Stimulated activated CD8-positive, alpha-beta memory T cell treated with anti-CD3 and anti-CD28 coated beads, Interleukin-2, amount 100 ng/mL, for 48 hours (primary cell): ENCODE results near the gene SBF1.

Source experiments
- DNase-seq, 2 donors: peaks; one replicate each; pipeline ENCODE4 v3.0.0-alpha.2; 2020; ENCODE audit warnings: low read depth in 2 of 2

SBF1 gene

DNA sequence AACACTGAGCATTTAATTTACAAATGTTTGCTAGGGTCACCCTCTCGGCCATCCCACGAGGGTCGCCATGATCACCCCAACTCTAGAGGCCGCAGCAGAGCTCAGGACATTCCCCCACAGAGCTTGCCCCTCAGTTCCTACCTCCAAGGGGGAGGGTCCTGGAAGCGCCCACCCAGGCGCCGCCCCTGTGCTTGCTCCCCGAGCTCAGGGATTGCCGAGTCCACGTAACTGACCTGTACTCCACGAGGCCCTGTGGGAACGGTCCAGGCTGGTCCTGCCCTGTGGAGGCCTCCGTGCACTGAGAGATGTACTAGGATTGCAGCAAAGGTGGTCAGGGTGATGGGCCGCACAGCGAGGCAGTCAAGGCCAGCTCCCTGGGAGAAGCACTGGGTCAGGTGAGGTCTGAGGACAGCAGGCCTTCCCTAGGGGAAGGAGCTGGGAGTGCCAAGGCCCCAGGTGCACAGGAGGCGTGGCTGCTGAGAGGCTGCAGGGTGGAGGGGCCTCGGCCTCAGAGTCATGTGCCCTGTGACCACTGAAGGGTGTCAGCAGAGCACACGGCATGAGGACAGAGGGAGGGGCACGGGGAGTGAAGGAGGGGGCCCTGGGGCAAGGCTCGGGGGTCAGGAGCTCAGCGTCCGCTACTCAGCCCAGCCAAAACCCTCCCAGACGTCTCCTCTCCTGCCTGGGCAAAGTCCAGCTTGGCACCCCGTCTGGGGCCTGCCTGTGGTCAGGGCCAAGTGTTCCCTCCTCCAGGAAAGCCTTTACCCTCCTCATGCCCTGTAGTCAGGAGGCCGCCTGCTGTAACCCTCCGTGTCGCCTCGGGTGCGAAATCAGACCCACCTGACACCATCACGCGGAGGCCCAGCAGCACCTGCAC lies 9.4 kb upstream of the SBF1 start:
- DNase-seq = no peak

DNA sequence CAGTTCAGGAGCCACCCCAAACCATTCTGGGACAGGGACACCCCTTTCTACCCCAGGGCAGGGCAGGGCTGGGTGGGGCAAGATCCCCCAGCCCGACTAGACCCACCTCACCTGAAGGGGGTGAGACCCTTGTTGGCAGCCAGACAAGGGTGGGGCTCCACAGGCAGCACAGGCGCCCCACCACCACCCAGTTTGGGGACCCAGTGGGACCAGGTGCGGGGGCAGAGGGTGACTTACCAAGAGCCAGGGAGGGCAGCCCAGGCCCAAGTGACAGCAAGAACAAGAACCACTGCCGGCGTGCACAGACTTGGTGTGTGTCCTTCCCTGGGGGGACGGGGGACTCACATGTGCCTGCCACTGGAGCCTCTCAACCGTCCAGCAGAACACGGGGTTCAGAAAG lies 8.7 kb upstream of the SBF1 start:
- DNase-seq = no peak

DNA sequence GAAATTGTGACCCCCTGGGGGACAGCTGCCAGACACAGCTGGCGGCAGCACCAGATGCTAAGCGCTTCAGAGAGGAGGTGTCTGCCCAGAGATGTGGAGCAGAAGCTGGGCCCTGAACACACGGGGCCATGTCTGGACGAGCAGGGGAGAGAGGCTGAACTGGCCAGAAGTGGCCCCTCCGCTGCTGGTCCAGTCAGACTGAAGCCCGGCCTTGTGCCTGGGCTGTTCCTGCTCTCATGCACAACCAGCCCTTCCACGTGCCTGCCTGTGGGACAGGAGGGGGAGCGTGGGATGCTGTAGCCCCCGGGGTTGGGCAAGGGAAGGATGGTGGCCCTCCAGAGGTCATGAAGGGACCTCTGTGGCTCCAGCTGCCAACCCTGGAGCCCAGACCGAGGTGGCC lies 8.3 kb upstream of the SBF1 start:
- DNase-seq = no peak

DNA sequence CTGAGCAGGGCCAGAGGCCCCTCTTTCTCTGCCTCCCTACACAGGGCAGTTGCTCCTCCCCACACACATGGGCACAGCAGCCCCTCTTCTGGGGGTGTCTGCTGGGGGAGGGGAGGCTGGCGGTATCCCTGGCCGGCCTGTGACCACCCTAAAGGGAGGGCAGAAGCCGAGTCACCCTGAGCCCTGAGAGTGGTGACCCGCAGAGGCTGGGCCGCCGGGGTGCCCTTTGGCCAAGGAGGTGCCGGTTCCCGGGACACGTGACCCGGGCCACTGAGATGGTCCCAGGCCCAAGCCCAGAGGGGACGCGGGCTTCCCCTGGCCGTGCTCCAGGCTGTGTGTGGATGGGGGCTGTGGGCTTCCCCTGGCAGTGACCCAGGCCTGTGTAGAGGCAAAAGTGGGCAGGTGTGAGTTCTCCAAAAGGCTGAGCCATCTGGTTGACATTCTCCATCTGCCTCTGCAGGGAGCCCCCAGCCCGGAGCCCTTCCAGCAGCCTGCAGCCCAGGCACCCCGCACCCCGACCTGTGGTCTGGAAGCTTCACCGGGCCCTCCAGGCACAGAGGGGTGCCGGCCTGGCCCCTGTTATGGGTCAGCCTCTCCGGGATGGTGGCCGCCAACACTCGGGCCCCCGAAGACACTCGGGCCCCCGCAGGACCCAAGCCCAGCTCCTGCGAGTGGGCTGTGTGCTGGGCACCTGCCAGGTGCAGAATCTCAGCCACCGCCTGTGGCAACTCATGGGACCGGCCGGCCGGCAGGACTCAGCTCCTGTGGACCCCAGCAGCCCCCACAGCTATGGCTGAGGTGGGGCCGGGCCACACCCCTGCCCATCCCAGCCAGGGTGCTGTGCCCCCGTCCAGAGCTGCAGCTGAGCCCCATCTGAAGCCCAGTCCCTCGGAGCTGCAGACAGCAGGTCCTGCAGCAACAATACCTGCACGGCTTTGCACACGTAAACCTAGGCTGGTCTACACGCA lies 7.6 kb upstream of the SBF1 start:
- no peak for DNase-seq

DNA sequence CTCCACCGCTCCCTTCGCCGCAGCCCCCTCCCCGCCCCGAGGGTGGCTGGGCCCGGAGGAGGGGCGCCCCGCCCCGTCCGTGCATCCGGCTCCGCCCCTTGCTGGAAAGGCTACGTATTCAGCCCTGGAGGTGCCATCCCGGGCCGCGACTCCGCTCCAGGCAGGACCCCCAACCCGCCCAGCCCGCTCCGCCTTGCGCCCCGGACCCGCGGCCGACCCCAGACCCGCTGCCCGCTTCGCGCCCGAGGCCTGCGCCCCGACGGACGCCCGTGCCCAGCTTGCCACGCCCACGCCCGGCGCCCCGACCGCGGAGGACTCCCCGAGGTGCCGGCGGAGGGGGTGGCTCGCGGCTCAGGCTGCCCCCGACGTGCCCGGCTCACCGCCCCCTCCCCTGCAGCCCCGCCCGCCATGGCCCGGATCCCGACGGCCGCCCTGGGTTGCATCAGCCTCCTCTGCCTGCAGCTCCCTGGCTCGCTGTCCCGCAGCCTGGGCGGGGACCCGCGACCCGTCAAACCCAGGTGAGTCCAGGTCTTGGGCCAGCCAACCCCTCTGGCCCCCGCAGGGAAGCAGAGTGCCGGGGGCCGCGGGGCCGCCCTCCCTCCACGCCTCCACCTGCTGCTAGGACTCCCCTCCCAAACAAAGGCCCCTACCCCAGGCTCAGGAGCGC lies 6.7 kb upstream of the SBF1 start, which contains the start of gene ADM2:
Gene ADM2 (plus strand): TSS at position 104 of the 667 bp plus-strand sequence. CDS start 305 bp downstream, at position 409.
- peak; percentile 43 to 49 for DNase-seq

DNA sequence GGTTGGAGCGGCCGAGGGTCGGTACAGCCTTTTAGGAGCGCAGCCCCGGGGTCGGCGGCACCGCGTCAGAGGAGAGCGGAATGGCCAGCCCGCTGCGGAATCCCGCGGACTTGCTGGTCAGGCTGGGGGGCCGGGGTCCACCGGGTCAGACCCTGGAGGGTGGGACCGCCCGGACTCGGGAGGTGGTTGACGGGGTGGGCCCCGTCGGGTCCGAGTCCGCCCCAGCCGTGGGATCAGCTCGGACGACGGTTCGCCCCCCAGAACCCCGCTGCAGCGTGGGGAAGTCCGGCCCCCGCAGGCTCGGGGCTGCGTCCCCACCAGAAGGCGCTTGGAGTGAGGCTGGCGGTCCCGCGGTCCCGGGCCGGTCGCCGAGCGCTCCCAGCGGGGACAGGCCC lies 6.2 kb upstream of the SBF1 start:
- no peak for DNase-seq

DNA sequence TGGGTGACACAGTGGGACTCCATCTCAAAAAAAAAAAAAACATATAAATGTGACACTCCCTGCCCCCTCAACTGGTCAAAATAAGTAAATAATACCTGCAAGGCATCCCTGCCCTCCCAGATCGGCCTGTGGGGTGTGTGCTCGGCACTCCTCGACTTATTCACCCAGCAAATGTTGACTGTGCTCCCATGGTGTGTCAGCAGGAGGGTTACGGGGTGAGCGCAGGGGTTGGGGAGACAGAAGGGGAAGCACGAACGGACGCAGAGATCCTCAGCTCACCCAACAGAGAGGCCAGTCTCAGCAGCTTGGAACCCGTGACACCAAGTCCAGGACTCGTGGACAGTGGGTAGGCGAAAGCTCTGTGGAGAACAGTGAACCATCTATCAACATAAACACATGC lies 4.9 kb upstream of the SBF1 start:
- DNase-seq = no peak

DNA sequence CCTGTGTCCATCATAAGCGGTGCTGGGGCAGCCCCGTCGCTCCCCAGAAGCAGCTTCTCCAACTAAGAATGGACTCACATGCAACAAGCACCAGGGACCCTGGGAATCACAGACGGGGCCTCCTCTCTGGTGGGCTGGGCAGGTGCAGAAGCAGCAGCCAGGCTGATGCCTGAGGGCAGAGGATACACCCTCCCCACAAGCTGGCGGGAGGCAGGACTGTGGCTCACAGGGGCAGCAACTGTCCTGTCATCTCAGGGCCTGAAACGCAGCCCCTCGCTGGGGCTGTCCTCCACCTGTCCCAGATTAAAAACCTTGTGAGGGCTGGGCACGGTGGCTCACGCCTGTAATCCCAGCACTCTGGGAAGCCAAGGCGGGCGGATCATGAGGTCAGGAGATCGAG lies 3.1 kb upstream of the SBF1 start:
- DNase-seq = no peak

DNA sequence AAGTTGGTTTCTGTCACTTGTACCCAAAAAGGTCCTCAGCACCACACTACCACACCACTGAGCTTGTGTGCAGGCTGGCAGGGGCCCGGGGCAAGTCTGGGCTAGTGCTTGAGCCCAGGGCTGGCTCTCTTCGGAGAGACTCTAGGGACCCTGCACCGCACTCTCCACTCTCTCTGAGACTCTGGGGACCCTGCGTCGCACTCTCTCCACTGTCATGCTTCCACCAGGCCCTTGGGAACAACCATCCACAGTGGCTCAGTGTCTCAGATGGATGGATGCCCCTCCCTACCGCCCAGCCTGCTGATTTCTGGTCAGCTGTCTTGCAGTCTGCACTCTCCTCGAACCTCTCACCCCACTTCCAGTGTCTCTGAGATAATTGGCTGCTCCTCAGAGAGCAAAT lies 2.0 kb upstream of the SBF1 start:
- no peak for DNase-seq

DNA sequence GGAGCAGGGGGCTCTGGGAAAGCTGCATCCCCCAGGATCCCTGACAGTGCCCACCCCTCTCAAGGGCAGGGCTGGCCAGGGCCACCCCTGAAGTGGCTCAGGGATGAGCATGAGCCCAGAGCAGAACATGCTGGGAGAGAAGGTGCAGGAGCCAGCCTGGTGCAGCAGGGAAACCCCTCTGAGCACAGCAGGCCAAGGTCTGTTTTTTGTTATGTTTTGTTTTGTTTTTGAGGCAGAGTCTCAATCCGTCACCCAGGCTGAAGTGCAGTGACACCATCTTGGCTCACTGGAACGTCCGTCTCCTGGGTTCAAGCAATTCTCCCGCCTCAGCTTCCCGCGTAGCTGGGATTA lies 792 bp upstream of the SBF1 start:
- DNase-seq = no peak

DNA sequence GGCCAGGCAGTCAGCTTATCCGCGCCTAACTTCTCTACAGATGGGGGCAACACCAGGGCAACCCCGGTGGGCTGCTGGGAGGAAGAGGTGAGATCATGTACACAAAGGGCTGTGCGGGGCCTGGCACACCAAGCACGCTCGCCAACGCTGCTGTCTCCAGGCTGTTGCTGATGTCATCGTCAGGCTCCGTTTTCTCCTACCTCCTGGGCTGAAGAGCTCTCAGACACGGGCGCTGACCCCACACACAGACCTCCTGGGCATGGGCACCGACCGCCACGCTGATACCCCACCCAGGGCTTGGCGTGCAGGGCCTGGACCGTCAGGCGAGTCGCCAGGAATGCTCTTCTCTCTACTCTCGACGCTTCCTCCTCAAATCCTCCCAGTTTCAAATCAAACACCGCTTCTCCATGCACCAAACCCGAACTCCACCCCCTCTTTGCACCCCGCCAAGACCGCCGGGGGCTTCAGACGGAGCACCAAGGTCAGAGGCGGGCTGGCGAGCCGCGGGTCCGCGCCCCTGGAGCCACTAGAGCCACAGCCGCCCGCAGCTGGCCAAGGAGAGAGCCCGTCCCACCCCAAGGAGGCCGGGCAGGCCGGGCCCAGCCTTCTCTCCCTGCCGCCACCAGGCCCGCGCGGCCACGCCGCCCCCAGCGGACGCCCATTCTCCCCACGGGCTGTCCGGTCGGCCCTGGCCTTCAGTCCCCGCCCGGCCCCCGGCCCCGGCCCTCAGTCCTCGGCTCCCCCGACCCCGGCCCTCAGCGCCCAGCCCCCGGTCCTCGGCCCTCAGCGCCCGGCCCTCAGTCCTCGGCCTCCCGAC lies 772 bp downstream of the SBF1 start:
- peak in 1 of 2 donors; percentile 37 for DNase-seq

DNA sequence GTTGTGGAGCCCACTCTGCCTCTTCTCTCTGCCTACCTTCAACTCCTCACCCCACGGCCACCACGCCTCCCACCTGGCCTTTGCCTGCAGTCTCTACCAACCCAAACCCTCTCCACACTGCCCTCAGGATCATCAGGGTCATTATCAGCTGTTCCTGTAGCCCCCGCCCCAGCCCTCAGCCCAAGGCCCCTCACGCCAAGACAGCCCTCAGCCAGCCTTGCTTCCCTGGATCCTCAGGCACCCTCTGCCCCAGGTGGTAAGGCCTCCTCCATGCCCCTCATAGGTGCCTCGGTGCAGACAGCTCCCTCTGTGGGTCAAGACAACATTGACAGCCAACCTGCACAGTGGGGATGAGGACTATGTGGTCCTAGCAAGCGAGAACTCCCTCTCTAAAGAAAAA lies 1.7 kb downstream of the SBF1 start:
- DNase-seq = peak; percentile 35 to 46

DNA sequence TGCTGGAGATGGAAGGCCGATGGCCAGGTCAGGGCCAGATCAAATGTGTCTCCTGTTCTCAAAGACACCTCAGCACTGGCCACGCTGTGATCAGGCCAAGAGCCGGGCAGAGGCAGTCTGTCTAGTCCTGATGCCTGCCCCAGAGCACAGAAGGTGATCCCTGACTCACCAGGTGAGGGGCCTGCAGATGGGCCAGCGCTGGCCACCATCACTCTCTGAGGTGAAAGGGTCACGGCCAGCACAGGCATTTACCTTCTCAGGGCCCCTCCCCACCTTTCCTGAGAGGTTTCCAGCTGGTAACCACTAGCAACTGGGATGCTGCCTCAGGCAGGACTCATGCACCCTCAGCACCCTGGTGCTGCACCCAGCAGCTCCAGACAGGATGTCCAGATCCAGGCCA lies 2.9 kb downstream of the SBF1 start:
- no peak for DNase-seq

DNA sequence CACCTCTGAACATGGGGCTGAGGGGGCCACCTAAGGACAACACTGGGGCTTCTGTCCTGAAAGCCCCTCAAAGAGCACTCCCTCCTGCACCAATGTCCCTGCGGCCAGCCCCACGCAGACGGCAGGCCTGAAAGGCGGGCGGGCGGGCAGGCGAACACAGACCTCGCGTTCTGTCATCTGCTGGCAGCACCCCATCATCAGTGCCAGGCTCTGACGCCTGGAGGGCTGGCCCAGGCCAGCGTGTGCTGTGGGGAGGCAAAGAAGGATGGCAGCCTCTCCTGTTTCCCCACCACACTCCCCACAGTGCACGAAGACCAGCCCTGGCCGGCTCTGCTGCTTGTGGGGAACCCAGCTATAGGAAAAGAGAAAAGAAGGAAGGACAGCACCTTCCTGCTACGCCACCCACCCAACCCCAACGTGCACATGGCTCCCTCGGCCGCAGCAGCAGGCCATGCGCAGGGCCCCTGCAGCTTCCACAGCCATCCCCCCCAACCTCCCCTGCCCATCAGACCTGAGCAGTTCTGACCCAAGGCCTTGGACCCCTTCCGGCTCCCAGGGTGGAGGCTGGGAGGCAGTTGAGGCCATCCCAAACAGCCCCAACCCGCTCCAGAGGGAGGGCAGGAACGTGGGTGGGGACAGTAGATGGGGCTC lies 3.5 kb downstream of the SBF1 start:
- no peak for DNase-seq

DNA sequence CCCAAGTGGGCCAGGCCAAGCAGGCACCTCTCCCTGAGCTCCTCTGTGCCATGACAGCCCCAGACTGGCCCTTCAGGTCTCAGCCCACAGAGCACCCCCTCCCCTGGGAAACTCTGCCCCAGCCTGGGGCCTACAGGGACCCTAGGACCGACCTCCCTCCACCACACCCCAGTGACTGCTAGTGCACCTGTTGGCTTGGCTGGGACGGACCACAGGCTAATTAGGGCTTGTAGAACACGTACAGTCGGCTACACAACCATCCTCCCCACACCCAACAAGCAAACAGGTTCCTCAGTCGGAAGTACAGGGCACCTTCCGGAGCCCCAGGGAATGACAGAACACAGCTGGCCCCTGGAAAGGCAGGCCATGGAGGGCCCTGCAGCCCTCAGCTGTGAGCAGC lies 4.3 kb downstream of the SBF1 start:
- no peak for DNase-seq

DNA sequence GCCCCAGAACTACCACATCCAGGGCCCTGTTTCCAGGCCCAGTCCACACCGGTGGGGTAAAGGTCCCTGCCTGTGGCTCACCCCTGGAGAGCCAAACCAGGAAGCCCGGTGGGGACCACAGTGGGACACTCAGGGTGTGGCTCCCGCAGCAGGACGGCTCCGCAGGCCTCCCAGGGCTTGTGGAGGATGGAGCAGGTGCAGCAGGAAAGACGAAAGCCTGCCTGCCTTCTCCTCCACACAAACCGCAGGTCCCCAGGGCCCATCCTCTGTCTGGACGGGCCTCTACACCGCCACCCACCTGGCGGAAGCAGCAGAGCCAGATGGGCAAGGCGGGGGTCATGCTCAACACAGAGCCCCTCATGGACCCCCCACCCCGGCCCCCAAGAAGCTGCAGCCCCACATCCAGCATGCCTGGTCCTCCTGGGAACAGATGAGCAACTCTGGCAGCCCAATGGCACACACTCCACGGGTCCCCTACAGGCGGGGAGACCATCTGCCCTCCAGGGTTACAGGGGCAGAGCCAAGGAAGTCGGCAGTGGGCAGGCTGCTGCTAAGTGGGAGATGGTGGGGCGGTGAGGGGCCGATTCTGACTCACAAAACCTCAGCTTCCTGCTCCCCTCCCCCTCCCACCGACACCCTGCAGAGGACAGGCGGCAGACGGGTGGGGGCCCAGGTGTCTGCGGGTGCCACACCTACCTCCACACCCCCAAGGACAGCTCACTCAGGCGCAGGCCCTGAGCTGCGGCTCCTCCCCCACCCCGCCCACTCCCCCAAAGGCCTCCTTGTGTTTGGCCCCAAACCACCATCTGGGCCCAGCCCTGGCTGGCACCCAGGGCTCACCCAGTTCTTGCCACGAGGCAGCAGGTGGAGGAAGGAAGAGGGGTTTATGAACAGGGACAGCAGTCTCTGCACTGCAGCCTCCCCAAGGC lies 5.2 kb downstream of the SBF1 start:
- DNase-seq = peak; percentile 89 to 94

DNA sequence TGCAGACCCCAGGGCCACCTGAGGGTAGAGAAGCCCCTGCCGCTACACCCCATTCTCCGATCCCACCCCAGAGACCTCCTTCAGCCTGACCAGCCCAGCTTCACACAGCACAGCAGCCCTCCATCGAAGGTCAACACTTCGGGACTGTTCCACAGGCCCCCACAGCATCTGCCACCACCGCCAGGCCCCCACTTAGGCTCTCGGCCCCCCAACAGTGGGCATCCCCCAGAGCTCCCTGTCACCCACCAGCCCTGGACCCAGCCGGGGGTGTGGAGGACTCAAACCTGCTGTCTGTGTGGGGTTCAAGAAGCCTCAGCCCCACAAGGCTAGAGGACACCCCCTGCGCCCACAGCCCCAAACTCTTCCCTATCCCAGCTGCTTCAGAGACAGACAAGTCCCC lies 6.2 kb downstream of the SBF1 start:
- no peak for DNase-seq

DNA sequence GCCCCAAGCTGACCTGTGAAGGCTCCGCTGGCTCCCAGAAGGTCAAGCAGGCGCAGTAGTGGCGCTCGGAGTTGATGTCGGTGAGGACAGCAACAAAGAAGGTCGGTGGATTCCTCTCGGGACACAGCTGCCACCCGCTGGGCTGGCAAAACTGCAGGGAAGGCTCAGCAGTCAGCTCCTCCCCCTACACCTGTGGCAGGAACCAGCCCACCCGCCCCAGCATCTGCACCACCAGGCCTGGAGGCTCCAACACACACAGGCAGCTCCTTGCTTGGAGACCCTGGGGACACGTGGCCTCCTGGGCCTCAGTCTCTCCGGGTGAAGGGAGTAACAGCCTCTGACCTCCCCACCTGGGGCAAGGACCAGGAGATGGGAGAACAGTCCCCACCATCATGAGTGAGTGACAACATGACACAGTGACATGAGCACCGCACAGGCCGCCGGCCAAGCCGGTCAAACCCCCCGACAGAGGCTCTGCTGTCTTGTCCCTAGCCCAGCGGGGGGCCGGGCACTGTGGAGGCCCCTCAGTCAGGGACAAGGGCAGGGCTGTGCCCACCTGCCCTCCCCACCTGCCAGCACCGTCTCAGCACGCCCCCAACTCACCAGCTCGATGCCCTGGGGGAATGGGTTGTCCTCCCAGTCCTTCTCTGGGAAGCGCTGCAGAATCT lies 6.9 kb downstream of the SBF1 start:
- DNase-seq = no peak

DNA sequence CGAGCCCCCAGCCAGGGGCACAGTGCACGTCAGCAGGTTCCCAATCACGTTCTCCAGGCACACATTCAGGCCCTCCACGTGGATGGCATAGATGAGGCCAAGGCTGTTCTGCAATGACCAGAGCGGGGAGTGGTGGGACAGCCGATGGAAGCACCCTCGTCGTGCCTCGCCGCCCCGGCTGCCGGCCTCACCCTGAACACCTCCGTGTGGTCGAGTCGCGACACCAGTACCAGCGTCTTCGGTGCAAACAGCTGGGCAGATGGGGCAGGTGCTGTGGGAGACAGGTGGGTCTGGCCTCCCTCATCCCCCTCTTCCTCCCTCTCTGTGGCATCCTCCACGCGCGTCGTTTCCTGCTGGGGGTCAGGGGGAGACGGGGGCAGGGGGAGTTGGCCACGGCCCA lies 7.5 kb downstream of the SBF1 start:
- DNase-seq = no peak
